ENCODE data around the gene RIMS3.

The RIMS3 gene

GRCh38 chr1:40691538-40692428, 26.3 kb upstream of the RIMS3 start, which contains the start of gene NFYC:
NFYC (plus strand) TSS chr1:40691704; CDS start chr1:40738844, 47,140 bp downstream.
- DNase-seq, result peak; percentile 98

GRCh38 chr1:40690771-40691537, 25.5 kb upstream of the RIMS3 start:
- DNase-seq, result no peak

GRCh38 chr1:40689737-40690136, 24.3 kb upstream of the RIMS3 start:
- DNase-seq, result no peak

GRCh38 chr1:40687661-40688060, 22.2 kb upstream of the RIMS3 start:
- DNase-seq, result no peak

GRCh38 chr1:40687059-40687458, 21.6 kb upstream of the RIMS3 start:
- DNase-seq, result no peak

GRCh38 chr1:40684669-40685068, 19.2 kb upstream of the RIMS3 start:
- no peak for DNase-seq

GRCh38 chr1:40679165-40679953, 13.9 kb upstream of the RIMS3 start:
- DNase-seq, result no peak

GRCh38 chr1:40676501-40676900, 11.0 kb upstream of the RIMS3 start:
- no peak for DNase-seq

- no peak for DNase-seq
Measured at GRCh38 chr1:40673452-40673851, 8.0 kb upstream of the RIMS3 start.

GRCh38 chr1:40668769-40669525, 3.5 kb upstream of the RIMS3 start:
- peak; percentile 85 for DNase-seq

- DNase-seq, result no peak
Measured at GRCh38 chr1:40664791-40665190, 691 bp downstream of the RIMS3 start.

GRCh38 chr1:40664167-40664537, 1.3 kb downstream of the RIMS3 start:
- DNase-seq, result no peak

GRCh38 chr1:40663324-40664166, 1.9 kb downstream of the RIMS3 start:
- no peak for DNase-seq

GRCh38 chr1:40662864-40663263, 2.6 kb downstream of the RIMS3 start:
- no peak for DNase-seq

GRCh38 chr1:40662151-40662550, 3.3 kb downstream of the RIMS3 start:
- DNase-seq, result no peak

GRCh38 chr1:40661678-40662077, 3.8 kb downstream of the RIMS3 start:
- DNase-seq, result no peak

- DNase-seq, result no peak
Measured at GRCh38 chr1:40659649-40659947, 5.9 kb downstream of the RIMS3 start.

GRCh38 chr1:40658751-40659648, 6.5 kb downstream of the RIMS3 start:
- DNase-seq, result no peak

GRCh38 chr1:40657046-40657445, 8.4 kb downstream of the RIMS3 start:
- DNase-seq, result no peak

GRCh38 chr1:40653851-40654537, 11.5 kb downstream of the RIMS3 start:
- no peak for DNase-seq
